ENCODE data around the gene YJU2.
"Not testable (repeated sequence)": the region's sequence is repeated elsewhere in the genome, so short reads cannot be mapped to it uniquely, and the experiment has no call there.

Gene YJU2

DNA sequence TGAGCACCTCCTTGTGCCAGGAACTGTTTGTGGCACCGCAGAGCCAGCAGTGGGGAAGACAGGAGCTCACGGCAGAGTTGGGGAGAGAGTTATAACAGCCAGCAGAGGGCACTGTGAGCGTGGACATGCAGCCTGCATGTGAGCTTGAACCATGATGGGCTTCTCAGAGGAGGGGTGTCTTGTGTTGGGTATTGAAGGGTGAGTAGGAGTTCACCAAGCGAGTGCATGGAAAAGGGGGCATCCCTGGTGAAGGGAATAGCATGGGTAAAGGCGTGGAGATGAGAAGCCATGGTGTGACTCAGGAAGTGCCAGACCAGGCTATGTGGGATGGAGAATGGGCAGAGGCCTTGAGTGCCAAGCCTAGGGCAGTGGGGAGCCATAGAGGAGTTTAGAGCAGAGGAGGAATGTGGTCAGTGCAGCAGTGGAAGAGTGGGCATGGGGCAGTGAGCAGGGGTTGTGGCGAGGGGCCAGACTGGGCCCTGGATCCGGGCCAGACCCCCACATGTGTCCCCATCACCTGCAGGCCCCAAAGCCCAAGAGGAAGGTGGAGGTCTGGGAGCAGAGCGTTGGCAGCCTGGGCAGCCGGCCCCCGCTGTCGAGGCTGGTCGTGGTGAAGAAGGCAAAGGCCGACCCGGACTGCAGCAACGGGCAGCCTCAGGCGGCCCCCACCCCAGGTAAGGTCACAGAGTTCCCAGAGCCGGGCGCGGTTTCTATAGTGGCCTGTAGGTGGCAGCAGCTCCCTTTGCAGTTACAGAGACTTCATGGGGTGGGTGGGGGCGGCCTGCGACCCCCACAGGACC, 20.4 kb downstream of the YJU2 start:
- no peak for DNase-seq (ENCODE audit: insufficient read length, low spot score)
- FAIRE-seq: no peak

DNA sequence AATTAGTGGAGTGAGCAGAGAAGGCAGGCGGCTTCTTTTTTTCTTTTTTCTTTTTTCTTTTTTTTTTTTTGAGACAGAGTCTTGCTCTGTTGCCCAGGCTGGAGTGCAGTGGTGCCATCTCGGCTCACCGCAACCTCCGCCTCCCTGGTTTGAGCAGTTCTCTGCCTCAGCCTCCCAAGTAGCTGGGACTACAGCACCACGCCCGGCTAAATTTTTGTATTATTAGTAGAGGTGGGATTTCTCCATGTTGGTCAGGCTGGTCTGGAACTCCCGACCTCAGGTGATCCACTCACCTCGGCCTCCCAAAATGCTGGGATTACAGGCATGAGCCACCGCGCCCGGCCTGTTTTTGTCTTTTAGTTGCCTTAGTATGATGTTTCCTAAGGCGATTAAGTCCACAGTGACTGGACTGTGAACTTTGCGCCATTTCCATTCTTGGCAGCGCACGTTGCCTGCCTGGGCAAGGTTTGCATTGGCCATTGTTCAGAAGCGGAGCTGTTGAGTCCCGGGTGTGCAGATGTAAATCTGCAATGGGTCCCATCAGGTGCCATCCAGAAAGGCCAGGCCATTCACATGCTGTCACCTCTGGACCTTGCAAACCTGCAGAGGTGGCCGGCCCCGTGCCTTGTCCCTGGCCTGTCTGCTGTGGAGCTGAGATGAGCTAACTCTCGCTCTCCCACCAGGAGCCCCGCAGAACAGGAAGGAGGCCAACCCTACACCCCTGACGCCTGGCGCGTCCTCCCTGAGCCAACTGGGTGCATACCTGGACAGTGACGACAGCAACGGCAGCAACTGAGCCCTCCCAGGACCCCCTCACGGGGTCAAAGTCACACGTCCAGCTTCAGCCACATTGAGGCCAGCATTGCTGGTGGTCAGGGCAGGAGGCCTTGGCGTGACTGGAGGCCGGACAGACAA, 21.3 kb downstream of the YJU2 start:
- DNase-seq (ENCODE audit: insufficient read length, low spot score) (no peak), FAIRE-seq (no peak)

DNA sequence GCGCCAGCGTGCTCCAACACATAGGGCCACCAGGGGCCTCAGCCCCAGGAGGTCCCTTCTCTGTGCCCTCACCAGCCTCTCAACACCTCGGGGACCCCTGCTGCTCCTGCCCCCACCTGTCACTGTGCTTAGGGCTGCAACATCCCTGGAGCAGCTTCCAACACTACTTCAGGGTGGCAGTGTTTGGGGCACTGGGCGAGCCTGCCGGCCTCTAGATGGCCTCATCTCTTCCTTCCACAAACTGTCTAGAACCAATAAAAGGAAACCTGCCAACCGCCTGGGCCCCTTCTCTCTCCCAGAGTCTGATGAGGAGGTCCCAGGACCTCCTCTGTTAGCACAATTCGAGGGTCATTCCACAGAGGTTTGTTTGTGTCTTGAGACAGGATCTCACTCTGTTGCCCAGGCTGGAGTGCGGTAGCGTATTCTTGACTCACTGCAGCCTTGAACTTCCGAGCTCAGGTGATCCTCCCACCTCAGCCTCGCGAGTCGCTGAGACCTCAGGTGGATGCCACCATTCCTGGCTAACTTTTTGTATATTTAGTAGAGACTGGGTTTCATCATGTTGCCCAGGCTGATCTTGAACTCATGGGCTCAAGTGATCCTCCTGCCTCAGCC, 22.0 kb downstream of the YJU2 start:
- DNase-seq (ENCODE audit: insufficient read length, low spot score) (no peak), FAIRE-seq (no peak)

DNA sequence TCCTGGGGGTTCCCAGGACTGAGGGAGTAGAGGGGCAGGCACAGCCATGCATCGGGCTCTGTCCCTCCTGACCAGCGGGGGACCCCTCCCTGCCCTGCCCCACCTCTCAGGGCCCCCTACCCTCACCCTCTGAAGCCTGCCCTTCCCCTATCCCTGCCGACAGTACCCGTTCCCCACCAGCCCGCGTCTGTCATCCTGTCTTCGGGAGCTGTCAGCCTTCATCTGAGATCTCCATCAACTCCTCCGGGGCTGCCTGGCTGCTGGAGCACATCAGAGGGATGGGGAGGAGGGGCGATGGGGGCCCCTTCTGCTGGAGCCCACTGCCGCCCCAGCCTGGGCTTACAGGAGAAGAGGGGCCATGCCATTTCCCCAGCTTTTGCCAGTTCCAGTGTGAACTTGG, 26.0 kb downstream of the YJU2 start:
- DNase-seq (ENCODE audit: insufficient read length, low spot score): no peak
- FAIRE-seq: no peak

DNA sequence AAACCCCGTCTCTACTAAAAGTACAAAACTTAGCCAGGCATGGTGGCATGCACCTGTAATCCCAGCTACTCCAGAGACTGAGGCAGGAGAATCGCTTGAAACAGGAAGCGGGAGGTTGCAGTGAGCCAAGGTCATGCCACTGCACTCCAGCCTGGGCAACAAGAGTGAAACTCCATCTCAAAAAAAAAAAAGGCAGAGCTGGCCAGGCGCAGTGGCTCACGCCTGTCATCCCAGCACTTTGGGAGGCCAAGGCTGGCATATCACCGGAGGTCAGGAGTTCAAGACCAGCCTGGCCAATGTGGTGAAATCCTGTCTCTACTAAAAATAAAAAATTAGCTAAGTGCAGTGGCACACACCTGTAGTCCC, 27.4 kb downstream of the YJU2 start:
- not testable (repeated sequence) for DNase-seq (ENCODE audit: insufficient read length, low spot score); FAIRE-seq

DNA sequence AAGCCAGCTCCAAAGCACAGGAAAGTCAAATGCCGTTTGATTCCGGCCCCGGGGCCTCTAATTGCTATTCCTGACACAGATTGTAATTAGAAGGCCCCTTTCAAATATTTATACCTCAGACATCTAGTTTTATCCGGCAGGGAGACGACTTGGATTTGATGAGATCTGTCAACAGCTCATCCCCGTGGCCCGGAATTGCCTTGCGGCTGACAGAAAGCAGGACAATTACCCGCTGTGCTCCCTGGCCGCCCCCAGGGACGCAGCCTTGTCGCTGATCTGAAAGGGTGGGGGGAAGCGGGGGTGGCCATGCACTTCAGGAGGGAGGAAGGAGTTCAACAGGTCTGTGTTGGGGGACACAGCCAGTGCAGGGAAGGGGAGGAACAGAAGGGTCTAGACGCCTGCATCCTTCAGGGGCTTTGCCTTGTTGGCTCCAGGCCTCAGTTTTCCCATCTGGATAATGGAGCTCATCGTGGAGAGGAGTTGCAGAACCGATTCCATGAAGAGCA, 30.4 kb downstream of the YJU2 start:
- DNase-seq (ENCODE audit: insufficient read length, low spot score) (no peak), FAIRE-seq (no peak)

DNA sequence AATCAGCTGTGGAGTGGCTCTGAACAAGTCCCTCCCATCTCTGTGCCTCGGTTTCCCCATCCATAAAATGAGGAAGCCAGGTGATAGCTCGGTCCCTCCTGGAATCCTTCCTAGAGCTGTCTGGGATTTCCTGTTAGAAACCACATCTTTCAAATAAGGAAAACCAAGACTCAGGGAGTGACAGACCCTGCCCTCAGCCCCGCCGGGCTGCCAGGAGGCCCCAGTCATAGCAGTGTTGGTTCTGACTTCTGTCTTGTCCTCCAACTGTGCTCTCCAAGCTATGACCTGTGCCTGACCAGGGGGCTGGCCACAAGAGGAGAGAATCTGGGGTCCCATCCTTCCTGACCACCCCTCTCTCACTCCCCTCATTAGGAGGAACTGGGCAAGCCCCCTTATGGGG, 31.1 kb downstream of the YJU2 start:
- FAIRE-seq (no peak), DNase-seq (ENCODE audit: insufficient read length, low spot score) (no peak)

DNA sequence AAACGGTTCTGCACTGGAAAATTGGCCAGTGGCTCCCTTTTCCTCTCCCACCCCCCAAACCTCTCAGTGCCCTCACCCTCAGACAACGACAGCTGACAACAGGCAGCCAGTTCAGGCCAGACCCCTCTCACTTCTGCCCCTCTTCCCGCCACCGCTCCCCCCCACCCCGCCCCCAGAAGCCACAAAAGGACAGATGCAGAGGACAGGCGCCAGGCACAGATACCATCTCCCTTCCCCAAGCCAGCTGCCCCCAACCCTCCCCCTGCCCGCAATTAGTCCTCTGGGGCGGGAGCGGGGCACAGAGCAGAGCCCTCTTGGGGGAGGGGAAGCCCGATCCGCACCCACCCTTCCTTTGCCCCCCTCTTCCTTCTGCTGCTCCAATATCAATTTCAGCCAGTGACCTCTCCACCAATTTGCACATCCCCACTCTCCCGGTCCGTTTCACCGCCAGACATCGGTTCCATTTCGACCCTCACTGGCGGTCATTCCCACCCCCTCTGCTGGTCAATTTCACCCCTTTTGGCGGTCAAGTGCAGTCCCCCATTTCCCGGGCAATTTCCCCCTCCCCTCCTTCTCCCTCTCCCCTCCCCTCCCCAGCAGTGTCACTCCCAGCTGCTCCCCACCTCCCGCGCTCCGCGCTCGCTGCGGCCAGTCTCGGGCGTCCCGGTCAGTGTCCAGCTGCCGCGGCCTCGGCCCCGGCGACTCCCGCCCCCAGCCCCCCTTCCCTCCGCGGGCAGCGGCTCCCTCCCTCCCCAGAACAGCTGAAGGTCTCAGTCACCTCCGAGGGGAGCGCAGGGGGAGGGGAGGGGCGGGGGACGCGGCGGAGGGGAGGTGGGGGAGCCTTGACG, 31.8 kb downstream of the YJU2 start, which contains the start of gene SHD:
Gene SHD (plus strand): TSS at position 848 of the 848 bp plus-strand sequence. CDS start 798 bp downstream, outside the sequence.
- FAIRE-seq: no peak
- DNase-seq (ENCODE audit: insufficient read length, low spot score): no peak

DNA sequence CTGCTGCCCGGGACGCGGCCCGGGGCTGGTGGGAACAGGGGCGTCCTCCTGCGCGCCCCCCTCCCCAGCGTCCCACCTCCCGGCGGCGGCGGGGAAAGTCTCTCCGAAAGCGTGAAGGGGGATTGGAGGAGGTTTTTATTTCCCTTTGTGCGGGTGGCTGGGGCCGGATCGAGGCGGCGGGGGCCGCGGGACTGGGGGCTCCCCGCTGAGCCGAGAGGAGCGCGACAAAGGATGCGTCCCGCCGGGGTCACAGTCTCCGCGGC, 32.3 kb downstream of the YJU2 start:
- no peak for FAIRE-seq
- DNase-seq (ENCODE audit: insufficient read length, low spot score): no peak

DNA sequence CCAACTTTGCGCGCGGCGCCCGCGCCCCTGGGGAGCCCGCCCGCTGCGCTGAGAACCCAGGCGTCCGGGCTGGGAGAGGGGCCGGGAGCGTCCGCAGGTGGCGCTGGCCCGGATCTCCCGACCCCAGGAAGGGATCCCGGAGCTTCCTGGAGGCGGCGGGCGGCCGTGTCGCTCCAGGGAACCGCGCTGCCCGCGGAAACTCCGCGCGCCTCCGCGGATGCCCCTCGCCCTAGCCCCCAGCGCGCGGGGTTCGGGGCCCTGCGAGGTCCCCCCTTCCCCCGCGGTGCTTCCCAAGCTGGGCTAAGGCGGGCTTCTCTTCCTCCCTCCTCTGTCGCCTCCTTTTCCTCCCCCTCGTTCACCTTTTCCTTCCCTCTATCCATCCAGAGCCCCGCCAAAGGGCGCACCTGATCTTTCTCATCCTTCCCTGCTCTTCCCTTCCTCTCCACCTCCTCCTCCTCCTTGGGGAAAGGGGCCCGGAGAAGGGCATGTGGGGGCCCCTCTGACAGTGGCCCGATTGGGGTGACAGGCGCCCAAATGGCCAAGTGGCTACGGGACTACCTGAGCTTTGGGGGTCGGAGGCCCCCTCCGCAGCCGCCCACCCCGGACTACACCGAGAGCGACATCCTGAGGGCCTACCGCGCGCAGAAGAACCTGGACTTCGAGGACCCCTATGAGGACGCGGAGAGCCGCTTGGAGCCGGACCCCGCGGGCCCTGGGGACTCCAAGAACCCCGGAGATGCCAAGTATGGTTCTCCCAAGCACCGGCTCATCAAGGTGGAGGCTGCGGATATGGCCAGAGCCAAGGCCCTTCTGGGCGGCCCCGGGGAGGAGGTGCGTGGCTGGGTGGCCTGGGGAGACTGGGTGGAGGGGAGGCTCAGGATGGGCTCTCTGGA, 32.9 kb downstream of the YJU2 start:
- FAIRE-seq (no peak), DNase-seq (ENCODE audit: insufficient read length, low spot score) (no peak)

DNA sequence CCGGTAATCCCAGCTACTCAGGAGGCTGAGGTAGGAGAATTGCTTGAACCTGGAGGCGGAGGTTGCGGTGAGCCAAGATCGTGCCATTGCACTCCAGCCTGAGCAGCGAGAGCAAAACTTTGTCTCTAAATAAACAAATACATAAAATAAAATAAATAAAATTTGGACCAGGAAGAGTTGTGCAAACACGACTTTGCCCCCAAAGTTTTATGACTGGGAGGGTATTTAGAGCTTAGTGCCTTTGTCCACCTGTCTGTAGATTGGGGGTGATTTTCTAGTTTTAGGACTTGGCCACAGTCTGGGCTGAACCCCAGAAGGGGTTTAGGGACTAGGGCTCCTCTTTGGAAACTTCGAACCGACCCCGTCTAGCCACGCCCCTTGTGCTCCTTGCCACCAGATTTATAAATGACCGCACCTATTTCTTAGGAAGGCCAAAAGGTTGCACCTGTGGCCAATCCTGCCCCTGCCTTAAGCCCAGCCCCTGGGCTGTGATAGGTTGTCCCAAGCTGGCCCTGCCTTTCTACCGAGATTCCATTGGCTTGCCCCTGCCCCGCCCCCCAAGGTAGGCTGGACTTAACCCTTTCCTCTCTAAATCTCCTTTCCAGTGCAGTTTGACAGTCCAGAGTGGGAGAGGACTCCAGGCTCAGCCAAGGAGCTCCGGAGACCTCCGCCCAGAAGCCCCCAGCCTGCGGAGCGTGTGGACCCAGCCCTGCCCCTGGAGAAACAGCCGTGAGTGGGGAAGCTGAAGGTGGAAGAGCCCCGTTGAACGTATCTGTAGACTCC, 37.5 kb downstream of the YJU2 start:
- DNase-seq (ENCODE audit: insufficient read length, low spot score): no peak
- no peak for FAIRE-seq

DNA sequence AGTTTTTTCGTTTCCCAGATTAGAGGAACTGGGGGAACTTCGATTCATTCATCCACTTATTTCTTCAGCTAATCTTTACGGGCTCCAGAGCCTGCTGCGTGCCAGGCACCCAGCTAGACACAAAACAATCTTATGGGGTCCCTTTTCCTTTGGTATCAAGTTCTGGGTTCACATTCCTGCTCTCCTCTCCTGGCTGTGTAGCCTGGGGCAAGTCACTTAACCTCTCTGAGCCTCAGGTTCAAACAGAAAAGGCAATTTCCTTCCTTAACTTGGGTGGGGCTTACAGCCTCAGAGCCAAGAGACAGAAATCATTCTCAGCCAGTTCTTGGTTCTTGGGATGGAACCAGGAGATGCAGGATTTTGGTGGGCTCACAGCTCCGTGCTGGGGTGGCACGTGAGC, 38.1 kb downstream of the YJU2 start:
- no peak for DNase-seq (ENCODE audit: insufficient read length, low spot score)
- FAIRE-seq: no peak

DNA sequence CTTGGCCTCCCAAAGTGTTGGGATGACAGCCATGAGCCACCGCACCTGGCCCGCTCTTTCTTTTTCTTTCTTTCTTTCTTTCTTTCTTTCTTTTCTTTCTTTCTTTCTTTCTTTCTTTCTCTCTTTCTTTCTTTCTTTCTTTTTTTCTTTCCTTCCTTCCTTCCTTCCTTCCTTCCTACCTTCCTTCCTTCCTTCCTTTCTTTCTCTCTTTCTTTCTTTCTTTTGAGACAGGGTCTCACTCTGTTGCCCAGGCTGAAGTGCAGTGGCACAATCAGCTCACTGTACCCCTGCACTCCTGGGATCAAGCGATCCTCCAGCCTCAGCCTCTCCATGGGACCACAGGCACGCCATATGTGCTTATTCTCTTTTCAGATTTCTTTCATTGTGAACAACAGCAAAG, 39.3 kb downstream of the YJU2 start:
- FAIRE-seq; DNase-seq (ENCODE audit: insufficient read length, low spot score): not testable (repeated sequence)

DNA sequence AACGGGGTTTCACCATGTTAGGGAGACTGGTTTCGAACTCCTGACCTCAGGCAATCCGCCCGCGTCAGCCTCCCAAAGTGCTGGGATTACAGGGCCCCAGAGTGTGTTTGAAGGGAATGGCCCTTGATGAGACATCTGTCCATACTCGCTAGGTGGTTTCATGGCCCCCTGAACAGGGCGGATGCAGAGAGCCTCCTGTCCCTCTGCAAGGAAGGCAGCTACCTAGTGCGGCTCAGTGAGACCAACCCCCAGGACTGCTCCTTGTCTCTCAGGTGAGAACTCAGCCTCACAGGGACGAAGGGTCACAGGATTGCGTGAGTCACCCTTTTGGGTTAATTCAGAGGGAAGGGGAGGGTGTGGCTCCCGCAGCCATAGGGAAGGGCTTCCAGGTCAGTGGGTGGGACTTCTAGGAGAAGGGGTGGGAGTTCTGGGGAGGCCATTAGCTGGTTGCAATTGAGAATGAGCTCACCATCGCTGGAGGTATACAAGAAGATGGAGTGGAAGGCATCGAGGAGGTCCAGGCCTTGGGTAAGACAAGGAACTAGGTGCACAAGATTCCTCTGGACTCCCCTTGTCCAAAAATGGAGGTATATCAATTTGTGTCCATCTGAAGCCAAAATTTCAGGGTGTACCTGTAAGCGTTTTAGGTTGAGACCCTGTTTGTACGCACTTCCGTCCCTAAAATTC, 41.4 kb downstream of the YJU2 start:
- FAIRE-seq (no peak), DNase-seq (ENCODE audit: insufficient read length, low spot score) (no peak)

DNA sequence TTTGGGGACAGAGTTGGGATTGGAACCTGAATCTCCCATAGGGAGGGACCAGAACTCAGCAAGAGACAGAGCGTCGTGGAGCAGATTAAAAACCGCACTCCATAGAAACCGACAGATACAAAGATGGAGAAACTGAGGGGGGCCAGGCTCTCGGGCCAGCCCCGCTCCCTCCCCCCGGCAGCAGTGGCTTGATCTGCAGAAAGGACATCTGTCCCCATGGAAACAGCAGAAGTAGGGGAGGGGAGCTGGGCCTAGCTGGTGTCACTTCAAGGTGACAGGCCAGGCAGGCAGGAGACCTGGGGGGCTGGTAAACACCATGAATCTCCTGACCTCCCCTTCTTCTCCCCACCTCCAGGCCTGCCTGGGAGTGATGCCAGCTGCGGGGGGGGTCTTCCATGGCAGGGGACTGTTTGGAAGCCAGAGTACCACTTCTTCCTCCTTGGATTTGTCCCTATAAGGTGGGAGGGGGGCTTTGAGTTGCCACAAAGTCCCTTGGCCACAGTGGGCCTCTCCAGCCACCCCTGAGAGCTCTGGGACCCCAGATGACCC, 44.4 kb downstream of the YJU2 start:
- no peak for FAIRE-seq

DNA sequence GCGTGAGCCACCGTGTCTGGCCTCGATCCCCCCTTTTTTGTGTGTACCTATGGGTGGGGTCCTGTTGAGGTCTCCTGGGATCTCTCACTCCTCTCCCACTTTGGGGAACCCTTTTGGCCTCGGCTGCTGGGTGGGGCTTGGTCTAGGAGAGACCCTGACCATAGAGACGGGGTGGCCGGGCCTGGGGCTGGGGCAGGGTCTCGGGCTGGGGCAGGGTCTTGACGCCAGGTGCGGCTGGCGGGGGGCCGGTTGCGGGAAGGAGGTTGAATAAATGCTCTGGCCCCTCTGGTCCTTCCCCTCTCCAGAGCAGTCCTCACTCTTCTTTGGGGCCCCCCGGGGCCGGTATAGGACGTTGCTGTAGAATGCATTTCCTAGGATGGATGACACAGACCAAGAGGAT, 45.6 kb downstream of the YJU2 start:
- no peak for DNase-seq (ENCODE audit: insufficient read length, low spot score)
- FAIRE-seq: no peak

More for the DNA sequence above, 44.4 kb downstream of the YJU2 start:
- no peak for DNase-seq (ENCODE audit: insufficient read length, low spot score)

DNA sequence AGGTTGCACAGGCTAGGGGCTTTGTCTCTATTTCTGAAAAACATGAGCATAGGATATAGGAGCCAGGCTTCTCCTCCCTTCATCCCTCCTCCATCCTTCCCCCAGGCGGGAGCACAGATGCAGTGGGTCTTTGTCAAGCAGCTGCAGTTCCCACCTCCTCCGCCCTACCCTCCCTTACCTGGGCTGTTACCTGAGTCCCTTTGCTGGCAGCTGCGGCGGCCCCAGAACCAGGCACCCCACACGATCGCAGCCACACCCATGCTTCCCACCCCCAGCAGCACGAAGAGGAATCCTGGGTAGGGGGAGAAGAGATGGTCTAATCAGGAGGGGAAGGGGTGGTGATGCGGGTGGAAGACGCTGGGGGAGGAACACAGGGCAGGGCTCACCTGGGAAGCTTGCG, 47.5 kb downstream of the YJU2 start:
- FAIRE-seq: no peak
- no peak for DNase-seq (ENCODE audit: insufficient read length, low spot score)
